ENCODE measurements around the gene NT5DC4.

NT5DC4 gene

GRCh38 chr2:112779598-112779997, 58.8 kb downstream of the NT5DC4 start:
- H3K27ac ChIP-seq (replicated peaks): no peak overlapping the region
- TF ChIP-seq SPI1 (IDR thresholded peaks at IDR 0.05; ENCODE audit: borderline replicate concordance, low read depth) (no peak), CTCF (IDR thresholded peaks at IDR 0.05; ENCODE audit: insufficient read depth, low read length) (no peak), GABPA (IDR thresholded peaks at IDR 0.05; ENCODE audit: low read depth) (no peak), REST (IDR thresholded peaks at IDR 0.05; ENCODE audit: insufficient replicate concordance, low read depth) (no peak), POLR2AphosphoS5 (IDR thresholded peaks at IDR 0.05; ENCODE audit: low read depth) (no peak)

GRCh38 chr2:112782234-112782799, 61.5 kb downstream of the NT5DC4 start:
- no peak overlapping the region for H3K4me3 ChIP-seq (replicated peaks; ENCODE audit: insufficient read depth, low read length)
- no peak overlapping the region for H3K27ac ChIP-seq (replicated peaks)
- no peak for TF ChIP-seq GABPA (IDR thresholded peaks at IDR 0.05; ENCODE audit: low read depth)
- TF ChIP-seq POLR2AphosphoS5 (IDR thresholded peaks at IDR 0.05; ENCODE audit: low read depth): no peak
- TF ChIP-seq CTCF (IDR thresholded peaks at IDR 0.05; ENCODE audit: insufficient read depth, low read length): no peak
- TF ChIP-seq REST (IDR thresholded peaks at IDR 0.05; ENCODE audit: insufficient replicate concordance, low read depth): no peak
- TF ChIP-seq SPI1 (IDR thresholded peaks at IDR 0.05; ENCODE audit: borderline replicate concordance, low read depth): no peak
- H3K27me3 ChIP-seq (ENCODE audit: insufficient read depth, poor library complexity, severe bottlenecking): no peaks in the 10 kb centered on the region
- DNase-seq (ENCODE audit: low read depth in 1 of 2, low spot score in 1 of 2): no peak

More at GRCh38 chr2:112779598-112779997, 58.8 kb downstream of the NT5DC4 start:
- Histone ChIP-seq H3K4me3 (replicated peaks; ENCODE audit: insufficient read depth, low read length) (no peak overlapping the region), H3K27me3 (ENCODE audit: insufficient read depth, poor library complexity, severe bottlenecking) (no peaks in the 10 kb centered on the region)
- no peak for DNase-seq (ENCODE audit: low read depth in 1 of 2, low spot score in 1 of 2)

GRCh38 chr2:112783187-112783714, 62.4 kb downstream of the NT5DC4 start:
- H3K4me3 ChIP-seq (replicated peaks; ENCODE audit: insufficient read depth, low read length): no peak overlapping the region
- no peaks in the 10 kb centered on the region for H3K27me3 ChIP-seq (ENCODE audit: insufficient read depth, poor library complexity, severe bottlenecking)
- H3K27ac ChIP-seq (replicated peaks): no peak overlapping the region
- TF ChIP-seq POLR2AphosphoS5 (IDR thresholded peaks at IDR 0.05; ENCODE audit: low read depth) (no peak), GABPA (IDR thresholded peaks at IDR 0.05; ENCODE audit: low read depth) (no peak), SPI1 (IDR thresholded peaks at IDR 0.05; ENCODE audit: borderline replicate concordance, low read depth) (no peak), REST (IDR thresholded peaks at IDR 0.05; ENCODE audit: insufficient replicate concordance, low read depth) (no peak), CTCF (IDR thresholded peaks at IDR 0.05; ENCODE audit: insufficient read depth, low read length) (no peak)
- no peak for DNase-seq (ENCODE audit: low read depth in 1 of 2, low spot score in 1 of 2)

All from HL-60 (cell line).